OCI-LY3 (cell line): ENCODE results near the gene CWC27.

Experiments used
- H2AFZ ChIP-seq: fragments of 200-600, 300-600 bp; shearing (Covaris generic); 2 replicates; pipeline ENCODE4 v1.6.0; 2014; ENCODE audit warnings: antibody characterized with exemption, low read depth, low read length
- H3K27ac ChIP-seq: fragments of 200-600, 300-600 bp; sonication (generic); 2 replicates; pipeline ENCODE4 v1.5.1; 2014; ENCODE audit warnings: mild to moderate bottlenecking, low read length, moderate library complexity, mixed read lengths
- H3K27me3 ChIP-seq: fragments of 200-600, 300-600 bp; sonication (generic); 2 replicates; pipeline ENCODE4 v1.6.1; 2014; ENCODE audit warnings: low read depth, low read length, mixed read lengths
- H3K36me3 ChIP-seq: fragments of 200-600, 300-600 bp; sonication (generic); replicated peaks from 2 replicates; pipeline ENCODE3; 2014; ENCODE audit warnings: low read depth, low read length, mixed read lengths
- H3K4me1 ChIP-seq: fragments of 300-600, 200-600 bp; sonication (generic); 2 replicates; pipeline ENCODE4 v1.6.1; 2014; ENCODE audit warnings: low read length, mixed read lengths
- H3K4me2 ChIP-seq: fragments of 200-600, 300-600 bp; sonication (generic); 2 replicates; pipeline ENCODE4 v1.6.1; 2014; ENCODE audit warnings: low read length, mixed read lengths
- H3K4me3 ChIP-seq: fragments of 300-600, 200-600 bp; sonication (generic); 2 replicates; pipeline ENCODE4 v1.5.1; 2014; ENCODE audit warnings: antibody characterized with exemption, mild to moderate bottlenecking, low read length, moderate library complexity
- H3K79me2 ChIP-seq: fragments of 300-600, 200-600 bp; shearing (Covaris generic); 2 replicates; pipeline ENCODE4 v1.6.1; 2014; ENCODE audit warnings: mild to moderate bottlenecking, low read length, mixed read lengths
- H3K9ac ChIP-seq: fragments of 300-600, 200-600 bp; shearing (Covaris generic); 2 replicates; pipeline ENCODE4 v1.6.0; 2014; ENCODE audit warnings: mild to moderate bottlenecking, low read length, moderate library complexity
- H3K9me3 ChIP-seq: fragments of 200-600, 300-600 bp; shearing (Covaris generic); 2 replicates; pipeline ENCODE4 v1.6.1; 2014; ENCODE audit warnings: low read length, mixed read lengths; ENCODE audit not compliant: insufficient read depth
- H4K20me1 ChIP-seq: fragments of 200-600, 300-600 bp; sonication (generic); 2 replicates; pipeline ENCODE4 v1.6.1; 2016; ENCODE audit warnings: low read length, mixed read lengths; ENCODE audit not compliant: insufficient read depth
- EZH2phosphoT487 ChIP-seq: fragments of 200-600 bp; shearing (Covaris generic); IDR thresholded peaks from 2 replicates; pipeline ENCODE4 v1.6.1; 2018; ENCODE audit warnings: antibody characterized with exemption, mixed run types, low read depth
- TF ChIP-seq, protein P1 (sequence below): fragments of 200-600, 300-600 bp; sonication (generic); IDR thresholded peaks from 2 replicates; pipeline ENCODE4 v1.5.1; 2014; ENCODE audit warnings: antibody characterized with exemption, low read length, low read depth

Gene CWC27

DNA sequence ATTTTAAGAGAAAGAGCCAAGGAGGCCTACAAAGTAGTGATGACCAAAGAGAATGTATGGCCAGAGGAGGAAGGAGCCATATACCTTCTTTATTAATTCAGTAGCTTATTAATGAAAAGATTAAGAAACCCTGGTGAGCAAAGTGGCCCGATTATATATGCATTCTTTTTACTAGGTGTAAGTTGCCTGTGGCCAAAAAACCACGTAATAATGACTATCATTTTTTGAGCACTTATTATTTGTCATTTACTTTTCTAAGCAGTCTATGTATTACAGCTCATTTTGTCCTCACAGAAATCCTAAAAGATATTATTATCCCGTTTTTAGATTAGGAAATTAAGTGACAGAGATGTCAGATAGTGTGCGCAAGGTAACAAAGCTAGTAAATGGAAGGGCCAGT is 3.0 kb downstream of the CWC27 start:
- no peaks in the 10 kb centered on the region for H3K36me3 ChIP-seq
- H3K4me3 ChIP-seq = no peak overlapping the region
- no peak overlapping the region for H3K4me2 ChIP-seq
- no peak overlapping the region for H3K9ac ChIP-seq
- no peaks in the 10 kb centered on the region for H4K20me1 ChIP-seq
- TF ChIP-seq, protein P1, sequence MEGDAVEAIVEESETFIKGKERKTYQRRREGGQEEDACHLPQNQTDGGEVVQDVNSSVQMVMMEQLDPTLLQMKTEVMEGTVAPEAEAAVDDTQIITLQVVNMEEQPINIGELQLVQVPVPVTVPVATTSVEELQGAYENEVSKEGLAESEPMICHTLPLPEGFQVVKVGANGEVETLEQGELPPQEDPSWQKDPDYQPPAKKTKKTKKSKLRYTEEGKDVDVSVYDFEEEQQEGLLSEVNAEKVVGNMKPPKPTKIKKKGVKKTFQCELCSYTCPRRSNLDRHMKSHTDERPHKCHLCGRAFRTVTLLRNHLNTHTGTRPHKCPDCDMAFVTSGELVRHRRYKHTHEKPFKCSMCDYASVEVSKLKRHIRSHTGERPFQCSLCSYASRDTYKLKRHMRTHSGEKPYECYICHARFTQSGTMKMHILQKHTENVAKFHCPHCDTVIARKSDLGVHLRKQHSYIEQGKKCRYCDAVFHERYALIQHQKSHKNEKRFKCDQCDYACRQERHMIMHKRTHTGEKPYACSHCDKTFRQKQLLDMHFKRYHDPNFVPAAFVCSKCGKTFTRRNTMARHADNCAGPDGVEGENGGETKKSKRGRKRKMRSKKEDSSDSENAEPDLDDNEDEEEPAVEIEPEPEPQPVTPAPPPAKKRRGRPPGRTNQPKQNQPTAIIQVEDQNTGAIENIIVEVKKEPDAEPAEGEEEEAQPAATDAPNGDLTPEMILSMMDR = no peak
- TF ChIP-seq EZH2phosphoT487 = no peak
- H2AFZ ChIP-seq = no peak overlapping the region
- H3K27ac ChIP-seq = no peak overlapping the region
- H3K79me2 ChIP-seq = peaks cover 39% of the 10 kb centered on the region
- H3K4me1 ChIP-seq = peaks cover 16% of the 10 kb centered on the region
- no peaks in the 10 kb centered on the region for H3K9me3 ChIP-seq
- no peaks in the 10 kb centered on the region for H3K27me3 ChIP-seq

DNA sequence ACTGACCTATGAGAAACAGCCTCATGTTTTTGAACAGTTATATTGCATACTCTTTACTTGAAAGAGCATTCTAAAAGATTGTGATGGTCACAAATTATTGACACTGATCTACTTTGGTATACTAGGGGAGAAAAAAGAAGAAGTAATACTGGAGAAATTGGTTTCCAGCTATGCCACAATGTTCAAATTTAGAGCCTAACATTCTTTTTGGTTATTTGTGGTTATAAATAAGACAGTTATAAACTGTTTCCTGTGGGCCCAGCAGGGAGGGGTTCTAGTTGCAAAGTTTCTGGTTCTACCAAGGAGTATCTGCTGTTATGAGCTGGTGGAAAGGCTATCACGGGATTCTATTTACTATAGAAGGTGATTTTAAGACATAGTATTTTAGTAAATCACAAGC is 4.8 kb downstream of the CWC27 start:
- Histone ChIP-seq H3K4me1 (peaks cover 7% of the 10 kb centered on the region), H3K79me2 (peaks cover 22% of the 10 kb centered on the region), H3K36me3 (no peaks in the 10 kb centered on the region), H4K20me1 (no peaks in the 10 kb centered on the region), H2AFZ (no peak overlapping the region), H3K9ac (no peak overlapping the region), H3K9me3 (no peaks in the 10 kb centered on the region), H3K27me3 (no peaks in the 10 kb centered on the region), H3K27ac (no peak overlapping the region), H3K4me3 (no peak overlapping the region), H3K4me2 (no peak overlapping the region)
- TF ChIP-seq, protein P1 = no peak
- TF ChIP-seq EZH2phosphoT487 = no peak

DNA sequence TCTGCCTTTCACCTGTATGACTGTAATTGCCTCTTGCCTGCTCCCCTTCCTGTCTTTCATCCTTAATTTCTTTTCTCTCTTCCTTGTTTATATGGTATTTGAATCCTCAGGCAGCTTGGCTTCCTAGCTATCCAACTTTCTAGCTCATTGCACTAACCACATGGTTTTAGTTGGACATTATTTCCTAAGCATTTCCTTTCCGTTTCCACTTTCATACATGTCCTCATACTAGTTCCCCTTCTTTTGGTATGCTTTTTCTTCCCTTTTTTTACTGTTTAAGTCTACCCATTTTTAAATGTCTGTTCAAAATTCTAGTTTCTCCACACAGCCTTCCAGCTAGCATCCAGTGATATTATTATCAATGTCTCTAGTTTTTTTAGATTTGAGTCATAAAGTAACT is 6.6 kb downstream of the CWC27 start:
- Histone ChIP-seq H3K4me1 (no peaks in the 10 kb centered on the region), H3K9me3 (no peaks in the 10 kb centered on the region), H3K27ac (no peak overlapping the region), H2AFZ (no peak overlapping the region), H3K36me3 (no peaks in the 10 kb centered on the region), H3K4me3 (no peak overlapping the region), H4K20me1 (no peaks in the 10 kb centered on the region), H3K79me2 (peaks cover 7% of the 10 kb centered on the region), H3K9ac (no peak overlapping the region), H3K4me2 (no peak overlapping the region), H3K27me3 (no peaks in the 10 kb centered on the region)
- TF ChIP-seq, protein P1 = no peak
- TF ChIP-seq EZH2phosphoT487 = no peak

DNA sequence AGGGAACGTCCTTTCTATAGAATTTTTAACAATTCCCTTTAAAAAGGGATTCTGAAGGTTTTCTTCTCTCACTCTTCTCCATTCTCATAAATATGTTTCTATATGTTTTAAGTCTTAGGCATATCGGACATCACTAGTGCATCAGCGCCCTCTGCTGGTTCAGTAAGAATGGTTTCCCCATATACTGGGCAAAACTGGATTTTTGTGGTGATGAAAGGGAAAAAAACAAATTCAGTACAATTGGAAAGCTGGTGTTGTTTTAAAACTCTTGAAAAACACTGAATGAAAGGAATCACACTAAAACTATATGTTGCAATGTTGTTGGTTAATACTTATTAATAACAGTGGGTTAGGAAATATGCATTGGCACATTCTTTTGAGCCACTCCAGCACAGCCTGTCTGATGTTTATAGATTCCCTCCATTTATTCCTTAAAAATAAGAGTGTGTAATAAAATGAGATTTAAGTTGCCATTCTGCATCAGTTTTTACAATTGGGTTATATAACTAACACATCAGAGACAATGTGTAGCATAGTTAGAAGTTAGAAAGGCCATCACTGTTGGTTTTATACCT is 15.8 kb downstream of the CWC27 start:
- H3K4me3 ChIP-seq = no peak overlapping the region
- no peak overlapping the region for H2AFZ ChIP-seq
- H4K20me1 ChIP-seq = no peaks in the 10 kb centered on the region
- H3K36me3 ChIP-seq = no peaks in the 10 kb centered on the region
- TF ChIP-seq, protein P1 = peak; percentile 79
- no peak for TF ChIP-seq EZH2phosphoT487
- H3K27ac ChIP-seq = no peak overlapping the region
- no peak overlapping the region for H3K4me2 ChIP-seq
- no peaks in the 10 kb centered on the region for H3K4me1 ChIP-seq
- H3K27me3 ChIP-seq = no peaks in the 10 kb centered on the region
- H3K9me3 ChIP-seq = no peaks in the 10 kb centered on the region
- H3K9ac ChIP-seq = no peak overlapping the region
- H3K79me2 ChIP-seq = no peaks in the 10 kb centered on the region
